ENCODE data around the gene WNT9A.
A peak's percentile ranks its signal among the peaks of the same experiment; 100 is the strongest.
"Not testable (repeated sequence)": the region's sequence is repeated elsewhere in the genome, so short reads cannot be mapped to it uniquely, and the experiment has no call there.

Gene WNT9A

DNA sequence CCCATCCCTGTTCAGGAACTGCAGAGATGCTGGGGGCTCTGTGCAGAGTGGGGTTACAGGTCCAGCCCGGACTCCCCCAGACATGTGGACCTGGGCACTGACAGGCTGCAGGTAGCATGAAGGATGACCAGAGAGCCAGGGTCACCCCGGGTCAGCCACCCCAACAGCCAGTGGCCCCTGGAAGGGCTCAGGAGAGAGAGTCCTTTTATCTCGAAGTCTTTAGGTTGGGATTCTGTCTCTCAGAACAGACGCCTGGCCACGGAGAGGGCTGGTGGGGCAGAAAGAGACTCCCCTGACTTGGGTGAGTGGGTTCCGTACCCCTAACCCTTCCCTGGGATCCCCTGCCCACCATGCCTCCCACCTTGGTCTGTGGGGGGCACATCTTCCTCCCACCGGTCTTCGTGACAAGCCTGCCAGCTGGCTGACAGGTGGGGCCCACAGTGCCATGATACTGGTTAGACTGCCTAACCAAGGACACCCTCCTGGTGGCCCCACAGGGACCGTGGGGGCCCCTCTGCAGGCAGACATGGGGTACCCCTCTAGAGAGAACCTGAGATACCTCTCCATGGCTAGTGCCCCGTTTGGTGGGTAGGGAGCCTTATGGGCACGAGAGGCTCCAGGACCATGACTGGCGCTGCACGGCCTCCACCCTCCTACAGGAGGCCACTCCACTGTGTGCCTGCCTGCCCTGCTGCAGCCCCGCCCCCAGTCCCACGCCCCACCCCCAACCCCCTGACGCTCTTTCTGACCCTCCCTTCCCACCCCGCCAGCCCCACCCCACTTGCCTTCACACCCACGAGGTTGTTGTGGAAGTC, 24.2 kb downstream of the WNT9A start:
- no peak for DNase-seq

GRCh38 chr1:227922501-227923352, 25.0 kb downstream of the WNT9A start:
- no peak for DNase-seq

- DNase-seq: no peak
Measured at GRCh38 chr1:227921461-227922185, 26.1 kb downstream of the WNT9A start.

- no peak for DNase-seq
Measured at GRCh38 chr1:227920896-227921295, 26.8 kb downstream of the WNT9A start.

GRCh38 chr1:227920426-227920825, 27.3 kb downstream of the WNT9A start:
- no peak for DNase-seq

DNA sequence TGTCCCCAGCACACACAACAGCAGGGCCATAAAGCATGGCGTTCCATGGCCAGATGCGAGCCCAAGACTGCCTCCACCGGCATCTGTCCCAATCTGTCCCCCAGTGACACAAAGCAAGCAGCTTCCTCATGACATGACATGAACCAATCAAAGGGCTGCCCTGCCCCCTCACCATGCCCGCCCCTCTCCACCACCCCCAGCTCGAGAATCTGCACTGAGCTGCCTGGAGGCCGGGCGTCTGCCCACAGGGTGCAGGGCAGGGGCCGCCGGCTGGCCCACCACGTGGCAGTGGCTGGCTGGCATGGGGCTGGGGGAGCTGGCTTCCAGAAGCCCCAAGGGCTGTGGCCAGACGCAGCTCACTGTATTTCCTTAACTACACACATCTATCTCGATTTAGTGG, 27.8 kb downstream of the WNT9A start:
- DNase-seq: peak; percentile 81

- no peak for DNase-seq
Measured at GRCh38 chr1:227918736-227919135, 29.0 kb downstream of the WNT9A start.

DNA sequence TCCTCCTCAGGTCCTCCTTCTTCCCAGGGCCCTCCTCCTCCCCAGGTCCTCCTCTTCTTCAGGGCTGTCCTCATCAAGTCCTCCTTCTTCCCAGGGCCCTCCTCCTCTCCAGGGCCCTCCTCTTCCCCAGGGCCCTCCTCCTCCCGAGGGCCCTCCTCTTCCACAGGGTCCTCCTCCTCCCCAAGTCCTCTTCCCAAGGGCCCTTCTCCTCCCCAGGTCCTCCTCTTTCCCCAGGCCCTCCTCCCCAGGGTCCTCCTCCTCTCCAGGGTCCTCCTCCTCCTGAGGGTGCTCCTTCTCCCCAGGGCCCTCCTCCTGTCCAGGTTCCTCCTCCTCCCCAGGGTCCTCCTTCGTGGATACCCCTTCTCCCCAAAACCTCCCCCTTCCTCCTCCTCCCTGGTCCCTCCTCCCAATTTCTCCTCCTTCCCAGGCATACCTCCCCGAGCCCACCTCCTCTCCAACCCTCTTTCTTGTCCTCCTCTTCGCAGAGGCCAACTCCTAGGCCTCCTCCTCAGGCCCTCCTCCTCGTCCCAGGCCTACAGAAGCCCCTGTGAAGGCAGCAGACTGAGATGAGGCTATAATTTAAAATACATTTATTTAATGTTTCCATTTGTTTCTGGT, 29.5 kb downstream of the WNT9A start:
- no peak for DNase-seq

- DNase-seq: no peak
Measured at GRCh38 chr1:227917081-227917950, 30.4 kb downstream of the WNT9A start.

- no peak for DNase-seq
Measured at GRCh38 chr1:227916655-227917054, 31.1 kb downstream of the WNT9A start.

DNA sequence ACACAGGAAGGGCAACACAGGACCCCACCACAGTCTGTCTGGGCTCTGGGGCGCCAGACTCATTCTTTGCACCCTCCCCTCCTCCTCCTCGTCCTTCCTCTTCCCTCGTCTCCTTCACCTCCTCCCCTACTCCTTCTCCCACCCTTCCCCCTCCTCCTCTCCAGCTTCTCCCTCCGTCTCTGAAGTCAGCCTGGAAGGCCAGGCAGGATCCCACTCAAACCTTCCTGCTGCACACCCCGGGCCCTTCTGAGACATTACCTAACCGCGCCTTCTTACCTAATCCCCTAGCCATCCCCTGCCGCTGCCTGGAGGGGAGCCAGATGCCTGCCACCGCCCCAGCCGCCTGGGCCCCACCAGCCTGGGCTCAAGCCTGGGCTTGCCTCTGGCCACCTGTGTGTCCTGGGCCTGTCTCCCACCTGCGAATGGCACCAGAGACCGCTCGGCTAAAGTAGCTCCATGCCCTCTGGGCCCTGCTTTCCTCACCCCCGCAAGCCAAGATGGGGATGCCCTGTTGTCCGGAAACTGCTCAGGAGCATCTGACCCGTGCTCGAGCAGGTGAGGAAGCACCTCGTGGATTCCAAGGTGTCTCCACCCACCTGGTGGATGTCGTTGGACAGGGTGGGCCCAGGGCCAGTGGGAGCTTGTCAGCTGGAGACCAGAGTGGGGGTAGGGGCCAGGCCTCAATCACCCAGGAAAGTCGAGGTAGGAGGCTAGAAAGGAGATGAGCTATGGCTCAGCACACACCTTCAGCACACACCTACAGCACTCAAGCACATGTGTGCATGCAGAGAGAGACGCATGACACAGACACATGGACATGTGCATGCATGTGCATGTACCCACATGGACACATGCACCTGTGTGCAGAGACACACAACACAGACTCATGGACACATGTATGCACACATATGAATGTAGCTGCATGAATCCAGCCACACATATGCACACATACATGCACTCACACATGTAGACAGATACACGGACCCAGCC, 31.9 kb downstream of the WNT9A start:
- peak; percentile 22 for DNase-seq

DNA sequence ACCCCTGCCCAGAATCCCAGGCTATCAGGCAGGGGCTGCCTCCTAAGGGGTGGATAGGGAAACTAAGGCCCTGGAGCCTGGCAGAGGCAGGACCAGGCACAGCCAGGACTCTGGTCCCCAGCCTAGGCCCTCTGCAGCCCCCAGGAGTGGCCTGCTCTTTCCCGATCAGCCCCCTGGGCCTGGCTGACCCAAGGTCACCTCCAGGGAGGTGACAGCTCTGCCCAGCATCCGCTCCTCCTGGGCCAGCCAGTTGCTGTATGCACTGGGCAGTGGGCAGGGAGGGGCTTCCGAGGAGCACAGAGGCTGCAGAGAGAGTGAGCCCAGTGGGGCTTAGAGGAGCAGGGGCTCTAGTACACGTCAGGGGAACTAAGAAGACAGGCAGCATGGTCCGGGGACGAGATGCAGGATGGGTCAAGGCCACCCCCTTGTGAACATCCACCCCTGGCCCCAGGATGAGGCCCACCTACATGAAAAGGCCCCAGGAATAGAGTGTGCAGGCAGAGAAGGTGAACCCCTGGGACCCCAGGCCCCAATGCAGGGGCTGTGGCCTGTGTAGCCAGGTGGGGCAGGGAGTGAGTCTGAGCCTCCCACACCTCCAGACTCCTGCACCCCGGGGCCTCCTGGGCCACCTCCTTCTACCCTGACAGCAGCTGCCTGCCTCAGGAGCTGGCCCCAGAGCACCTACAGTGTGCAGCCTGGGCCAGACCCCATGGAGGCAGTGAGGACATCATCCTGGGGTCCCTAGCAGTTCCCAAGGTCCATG, 32.8 kb downstream of the WNT9A start:
- DNase-seq: no peak

- DNase-seq: no peak
Measured at GRCh38 chr1:227913764-227914721, 33.7 kb downstream of the WNT9A start.

- no peak for DNase-seq
Measured at GRCh38 chr1:227913396-227913763, 34.4 kb downstream of the WNT9A start.

GRCh38 chr1:227912866-227913265, 34.9 kb downstream of the WNT9A start:
- DNase-seq: no peak

GRCh38 chr1:227911376-227911775, 36.4 kb downstream of the WNT9A start:
- no peak for DNase-seq

DNA sequence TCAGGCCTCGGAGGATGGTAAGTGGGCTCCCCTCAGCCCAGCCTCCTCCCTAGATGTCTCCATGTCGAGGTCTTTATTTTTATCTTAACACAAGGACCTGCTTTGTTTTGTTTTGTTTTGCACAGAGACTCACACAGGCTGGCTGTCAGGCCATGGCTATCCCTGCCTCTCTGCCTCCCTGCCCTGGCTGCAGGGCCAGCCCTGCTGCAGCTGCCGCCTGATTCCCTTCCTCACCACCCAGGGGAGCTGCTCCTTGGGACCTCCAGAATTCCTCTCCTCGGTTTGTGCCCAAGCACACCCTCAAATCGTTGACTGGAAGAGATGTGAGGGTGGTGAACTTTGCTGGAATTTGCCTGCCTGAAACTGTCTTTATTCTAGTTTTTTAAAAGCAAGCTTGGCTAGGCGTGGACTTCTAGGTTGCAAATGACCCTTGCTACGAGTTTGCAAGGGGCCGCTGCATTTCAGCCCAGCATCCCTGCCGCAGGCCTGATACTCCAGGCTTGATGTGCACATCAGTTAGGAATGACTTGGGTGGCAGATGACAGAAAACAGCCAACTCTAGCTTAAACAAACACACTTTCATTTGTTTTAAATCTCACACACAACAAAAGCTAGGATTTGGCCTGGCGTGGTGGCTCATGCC, 37.1 kb downstream of the WNT9A start:
- no peak for DNase-seq

GRCh38 chr1:227909923-227910328, 37.8 kb downstream of the WNT9A start:
- not testable (repeated sequence) for DNase-seq

Data from NCI-H524 treated with DMSO at 0.1 percent for 48 hours (cell line).